ENCODE measurements around the gene HELB. TPM values are rescaled to one million over a fixed set of nuclear protein-coding genes. Genes with fewer than 3 reads are reported as not detected.

HELB gene
- total and polyA plus RNA-seq, 10 of the 15 experiments (the other 5 are each of a cell fraction or from before 2014, with no cell fraction given), result 0.58 to 10.0 (median 4.4) TPM

DNA sequence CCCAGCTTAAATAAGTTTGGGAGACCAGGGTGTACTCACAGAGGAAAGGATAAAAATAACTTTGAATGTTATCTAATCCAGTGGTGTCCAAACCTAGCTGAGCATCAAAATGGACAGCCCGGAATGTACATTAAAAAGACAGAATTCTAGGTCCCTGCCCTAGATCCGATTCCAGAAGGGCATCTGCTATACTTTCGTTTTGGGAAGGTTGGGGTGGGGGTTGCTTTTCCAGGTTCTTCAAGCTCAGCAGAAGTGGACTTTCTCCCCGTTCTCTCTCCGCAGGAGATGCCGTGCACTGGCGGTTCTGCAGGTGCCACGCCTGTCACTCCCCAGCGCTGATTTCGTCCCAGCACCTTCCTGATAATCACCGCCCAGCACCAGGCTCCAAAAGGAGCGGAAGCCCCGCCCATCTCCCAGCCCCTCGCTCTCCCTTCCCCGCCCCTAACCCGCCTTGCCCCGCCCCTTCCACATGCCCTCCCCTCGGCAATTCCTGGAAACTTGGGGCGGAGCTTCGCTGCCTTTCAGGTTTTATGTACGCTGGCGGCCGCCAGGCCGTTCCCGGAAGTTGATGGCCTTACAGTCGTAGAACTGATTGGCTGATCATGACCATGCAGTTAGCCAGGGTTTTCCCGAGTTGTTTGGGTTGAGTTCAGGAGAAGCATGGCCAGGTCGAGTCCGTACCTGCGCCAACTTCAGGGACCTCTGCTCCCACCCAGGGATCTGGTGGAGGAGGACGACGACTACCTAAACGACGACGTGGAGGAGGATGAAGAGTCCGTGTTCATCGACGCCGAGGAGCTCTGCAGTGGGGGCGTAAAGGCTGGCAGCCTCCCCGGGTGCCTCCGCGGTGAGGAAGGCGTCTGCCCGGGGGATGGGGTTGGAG lies at the start of gene HELB (continued):
- TF ChIP-seq, protein P1, sequence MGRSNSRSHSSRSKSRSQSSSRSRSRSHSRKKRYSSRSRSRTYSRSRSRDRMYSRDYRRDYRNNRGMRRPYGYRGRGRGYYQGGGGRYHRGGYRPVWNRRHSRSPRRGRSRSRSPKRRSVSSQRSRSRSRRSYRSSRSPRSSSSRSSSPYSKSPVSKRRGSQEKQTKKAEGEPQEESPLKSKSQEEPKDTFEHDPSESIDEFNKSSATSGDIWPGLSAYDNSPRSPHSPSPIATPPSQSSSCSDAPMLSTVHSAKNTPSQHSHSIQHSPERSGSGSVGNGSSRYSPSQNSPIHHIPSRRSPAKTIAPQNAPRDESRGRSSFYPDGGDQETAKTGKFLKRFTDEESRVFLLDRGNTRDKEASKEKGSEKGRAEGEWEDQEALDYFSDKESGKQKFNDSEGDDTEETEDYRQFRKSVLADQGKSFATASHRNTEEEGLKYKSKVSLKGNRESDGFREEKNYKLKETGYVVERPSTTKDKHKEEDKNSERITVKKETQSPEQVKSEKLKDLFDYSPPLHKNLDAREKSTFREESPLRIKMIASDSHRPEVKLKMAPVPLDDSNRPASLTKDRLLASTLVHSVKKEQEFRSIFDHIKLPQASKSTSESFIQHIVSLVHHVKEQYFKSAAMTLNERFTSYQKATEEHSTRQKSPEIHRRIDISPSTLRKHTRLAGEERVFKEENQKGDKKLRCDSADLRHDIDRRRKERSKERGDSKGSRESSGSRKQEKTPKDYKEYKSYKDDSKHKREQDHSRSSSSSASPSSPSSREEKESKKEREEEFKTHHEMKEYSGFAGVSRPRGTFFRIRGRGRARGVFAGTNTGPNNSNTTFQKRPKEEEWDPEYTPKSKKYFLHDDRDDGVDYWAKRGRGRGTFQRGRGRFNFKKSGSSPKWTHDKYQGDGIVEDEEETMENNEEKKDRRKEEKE (IDR thresholded peaks at IDR 0.05), result no peak
- TF ChIP-seq BACH1 (IDR thresholded peaks at IDR 0.05; ENCODE audit: borderline replicate concordance), result peak; percentile 20; the same call in 1 of the 2 replicates
- peak; percentile 60 for TF ChIP-seq CREB1 (IDR thresholded peaks at IDR 0.05; ENCODE audit: low read depth)
- no peak for TF ChIP-seq PAX5 (IDR thresholded peaks at IDR 0.05; ENCODE audit: borderline replicate concordance, low read depth, low read length)
- TF ChIP-seq, protein P2, sequence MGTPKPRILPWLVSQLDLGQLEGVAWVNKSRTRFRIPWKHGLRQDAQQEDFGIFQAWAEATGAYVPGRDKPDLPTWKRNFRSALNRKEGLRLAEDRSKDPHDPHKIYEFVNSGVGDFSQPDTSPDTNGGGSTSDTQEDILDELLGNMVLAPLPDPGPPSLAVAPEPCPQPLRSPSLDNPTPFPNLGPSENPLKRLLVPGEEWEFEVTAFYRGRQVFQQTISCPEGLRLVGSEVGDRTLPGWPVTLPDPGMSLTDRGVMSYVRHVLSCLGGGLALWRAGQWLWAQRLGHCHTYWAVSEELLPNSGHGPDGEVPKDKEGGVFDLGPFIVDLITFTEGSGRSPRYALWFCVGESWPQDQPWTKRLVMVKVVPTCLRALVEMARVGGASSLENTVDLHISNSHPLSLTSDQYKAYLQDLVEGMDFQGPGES (IDR thresholded peaks at IDR 0.05), result no peak
- peak; percentile 94 for TF ChIP-seq POLR2AphosphoS5 (IDR thresholded peaks at IDR 0.05; ENCODE audit: low read length)
- TF ChIP-seq MEF2B (IDR thresholded peaks at IDR 0.05; ENCODE audit: partially characterized antibody, poor library complexity, severe bottlenecking), result no peak
- TF ChIP-seq IKZF1 (conservative IDR thresholded peaks at IDR 0.05), result peak; percentile 80
- peak; percentile 94 for TF ChIP-seq POLR2A (IDR thresholded peaks at IDR 0.05; ENCODE audit: low read depth, low read length)
- no peak for TF ChIP-seq SMC3 (IDR thresholded peaks at IDR 0.05; ENCODE audit: borderline replicate concordance, low read length)
- no peak for TF ChIP-seq MEF2A (IDR thresholded peaks at IDR 0.05; ENCODE audit: insufficient read depth, low read depth, low read length)
- TF ChIP-seq CHD4 (IDR thresholded peaks at IDR 0.05), result no peak
- no peak for TF ChIP-seq MYC (IDR thresholded peaks at IDR 0.05; ENCODE audit: insufficient read depth, insufficient read length, insufficient replicate concordance, low read length, severe bottlenecking)
- no peak for TF ChIP-seq CHD1 (IDR thresholded peaks at IDR 0.05; ENCODE audit: low read depth, low read length)
- TF ChIP-seq FOXK2 (IDR thresholded peaks at IDR 0.05), result no peak
- peak; percentile 79 for TF ChIP-seq MXI1 (IDR thresholded peaks at IDR 0.05; ENCODE audit: low read depth, low read length)
- TF ChIP-seq STAT3 (IDR thresholded peaks at IDR 0.05; ENCODE audit: low read depth, low read length), result no peak
- no peak for TF ChIP-seq YBX1 (IDR thresholded peaks at IDR 0.05)
- no peak for TF ChIP-seq HDAC6 (IDR thresholded peaks at IDR 0.05; ENCODE audit: unreplicated experiment)
- TF ChIP-seq, protein P3, sequence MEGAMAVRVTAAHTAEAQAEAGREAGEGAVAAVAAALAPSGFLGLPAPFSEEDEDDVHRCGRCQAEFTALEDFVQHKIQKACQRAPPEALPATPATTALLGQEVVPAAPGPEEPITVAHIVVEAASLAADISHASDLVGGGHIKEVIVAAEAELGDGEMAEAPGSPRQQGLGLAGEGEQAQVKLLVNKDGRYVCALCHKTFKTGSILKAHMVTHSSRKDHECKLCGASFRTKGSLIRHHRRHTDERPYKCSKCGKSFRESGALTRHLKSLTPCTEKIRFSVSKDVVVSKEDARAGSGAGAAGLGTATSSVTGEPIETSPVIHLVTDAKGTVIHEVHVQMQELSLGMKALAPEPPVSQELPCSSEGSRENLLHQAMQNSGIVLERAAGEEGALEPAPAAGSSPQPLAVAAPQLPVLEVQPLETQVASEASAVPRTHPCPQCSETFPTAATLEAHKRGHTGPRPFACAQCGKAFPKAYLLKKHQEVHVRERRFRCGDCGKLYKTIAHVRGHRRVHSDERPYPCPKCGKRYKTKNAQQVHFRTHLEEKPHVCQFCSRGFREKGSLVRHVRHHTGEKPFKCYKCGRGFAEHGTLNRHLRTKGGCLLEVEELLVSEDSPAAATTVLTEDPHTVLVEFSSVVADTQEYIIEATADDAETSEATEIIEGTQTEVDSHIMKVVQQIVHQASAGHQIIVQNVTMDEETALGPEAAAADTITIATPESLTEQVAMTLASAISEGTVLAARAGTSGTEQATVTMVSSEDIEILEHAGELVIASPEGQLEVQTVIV (IDR thresholded peaks at IDR 0.05; ENCODE audit: borderline replicate concordance, partially characterized antibody), result peak; percentile 62
- TF ChIP-seq SIN3A (IDR thresholded peaks at IDR 0.05; ENCODE audit: low read depth, low read length), result 0 out of 2 replicates have a peak, but pooled peaks have one; percentile 23
- no peak for TF ChIP-seq ZZZ3 (IDR thresholded peaks at IDR 0.05; ENCODE audit: control insufficient read depth, insufficient read length, low read depth)
- TF ChIP-seq CHD2 (IDR thresholded peaks at IDR 0.05; ENCODE audit: borderline replicate concordance, low read depth, low read length), result peak; percentile 35; the same call in 1 of the 2 replicates
